Stomach (tissue), 9 donors: ENCODE data around the gene BTNL9. TPM values are rescaled to one million over a fixed set of nuclear protein-coding genes. Genes with fewer than 3 reads are reported as not detected.
"Not testable (repeated sequence)": the region's sequence is repeated elsewhere in the genome, so short reads cannot be mapped to it uniquely, and the experiment has no call there.

Source experiments
- DNase-seq, 2 donors: peaks; one replicate each; pipeline versions ENCODE4 v3.0.0 to v3.0.0-alpha.2; 2013 to 2019
- H3K27ac ChIP-seq, 5 donors: fragments of 200-600 bp in 4 of 5; sonication (generic) in 4 of 5; one replicate each; pipeline ENCODE4 v1.5.1; 2013 to 2019; ENCODE audit warnings: mild to moderate bottlenecking in 1 of 5, moderate library complexity in 1 of 5
- H3K27me3 ChIP-seq, 3 donors: fragments of 200-600 bp; sonication (generic); one replicate each; pipeline ENCODE4 v1.5.1; 2017 to 2019; ENCODE audit warnings: mixed run types in 1 of 3
- H3K36me3 ChIP-seq, 4 donors: fragments of 200-600 bp; sonication (generic); 1 replicate in 3 of 4; 2 replicates in 1 of 4; pipeline ENCODE4 v1.5.1; 2016 to 2019
- H3K4me1 ChIP-seq, 4 donors: fragments of 200-600 bp; sonication (generic); one replicate each; pipeline ENCODE4 v1.5.1; 2016 to 2019
- H3K4me3 ChIP-seq, 4 donors: fragments of 200-600 bp; sonication (generic) in 3 of 4; one replicate each; pipeline ENCODE4 v1.5.1; 2016 to 2019; ENCODE audit warnings: mild to moderate bottlenecking in 1 of 4
- H3K9me3 ChIP-seq, 4 donors: fragments of 200-600 bp; sonication (generic); one replicate each; pipeline ENCODE4 v1.5.1; 2016 to 2019
- EP300 ChIP-seq: sonication (generic); formaldehyde crosslinking; IDR thresholded peaks from one replicate; pipeline ENCODE4 v1.6.1; 2017; ENCODE audit warnings: antibody characterized with exemption
- POLR2A ChIP-seq, 4 donors: fragments of 450-650 bp; IDR thresholded peaks; one replicate each; pipeline ENCODE4 v1.6.1; 2016; ENCODE audit warnings: antibody characterized with exemption in 4 of 4, control low read depth in 2 of 4, mild to moderate bottlenecking in 1 of 4, moderate library complexity in 1 of 4
- POLR2AphosphoS5 ChIP-seq, 3 donors: sonication (generic); formaldehyde crosslinking; IDR thresholded peaks; one replicate each; pipeline ENCODE4 v1.6.1; 2016; ENCODE audit warnings: antibody characterized with exemption in 3 of 3
- WGBS, 5 donors: extraction: QIAGEN DNeasy Blood & Tissue Kit in 3 of 5; methylation state at CpG; one replicate each; pipeline versions ENCODE4 v1.1.5 to v1.1.7; 2013 to 2018; 5-methylcytosine and 5-hydroxymethylcytosine counted together
- intact Hi-C: fragments of 100-400 bp; cut with DNase I; formaldehyde crosslinking; loops from one replicate; pipeline ENCODE4 v1.15.1; 2023; ENCODE audit warnings: low total_unique reads
- polyA plus RNA-seq, 3 donors: library from polyadenylated mRNA; stranded (reverse); fragments of 200-250 nt; gene quantifications; one replicate each; pipeline ENCODE4 v1.2.3, GENCODE V29; 2013
- total RNA-seq, 5 donors: library from RNA; depleted of rRNA; stranded (reverse); fragments of >200 nt; gene quantifications; one replicate each; pipeline versions ENCODE4 v1.1.0 to v1.2.3, GENCODE V29; 2014 to 2016
- TF ChIP-seq, protein P1 (sequence below), 7 experiments: fragments of 450-650 bp in 4 of 7; fragments of 200-600 bp in 3 of 7; sonication (generic) in 3 of 7; IDR thresholded peaks; one replicate each; pipeline ENCODE4 v1.5.1; 2016 to 2019; ENCODE audit warnings: antibody characterized with exemption in 7 of 7, control low read depth in 2 of 7, mild to moderate bottlenecking in 1 of 7
- donor health status: healthy with polysubstance abuse.
- donor health status: Bipolar disorder and iron deficiency.
- donor health status: healthy.

Gene BTNL9
- total and polyA plus RNA-seq, 8 donors = 3.5 to 108 (median 10.7) TPM

- Histone ChIP-seq H3K27ac (no peak overlapping the region), H3K27me3 (peaks cover 0 to 50% (median 0%) of the 10 kb centered on the region in 3 donors), H3K4me3 (no peak overlapping the region), H3K9me3 (no peaks in the 10 kb centered on the region), H3K36me3 (no peaks in the 10 kb centered on the region), H3K4me1 (no peaks in the 10 kb centered on the region)
- DNase-seq = no peak
- WGBS, 5 donors = 52 to 58% (median 55%) methylated on average over 10 of the region's 10 CpGs
- TF ChIP-seq EP300 (no peak), POLR2AphosphoS5 (IDR thresholded peaks at IDR 0.05) (no peak), POLR2A (IDR thresholded peaks at IDR 0.05) (no peak)
- TF ChIP-seq, protein P1, sequence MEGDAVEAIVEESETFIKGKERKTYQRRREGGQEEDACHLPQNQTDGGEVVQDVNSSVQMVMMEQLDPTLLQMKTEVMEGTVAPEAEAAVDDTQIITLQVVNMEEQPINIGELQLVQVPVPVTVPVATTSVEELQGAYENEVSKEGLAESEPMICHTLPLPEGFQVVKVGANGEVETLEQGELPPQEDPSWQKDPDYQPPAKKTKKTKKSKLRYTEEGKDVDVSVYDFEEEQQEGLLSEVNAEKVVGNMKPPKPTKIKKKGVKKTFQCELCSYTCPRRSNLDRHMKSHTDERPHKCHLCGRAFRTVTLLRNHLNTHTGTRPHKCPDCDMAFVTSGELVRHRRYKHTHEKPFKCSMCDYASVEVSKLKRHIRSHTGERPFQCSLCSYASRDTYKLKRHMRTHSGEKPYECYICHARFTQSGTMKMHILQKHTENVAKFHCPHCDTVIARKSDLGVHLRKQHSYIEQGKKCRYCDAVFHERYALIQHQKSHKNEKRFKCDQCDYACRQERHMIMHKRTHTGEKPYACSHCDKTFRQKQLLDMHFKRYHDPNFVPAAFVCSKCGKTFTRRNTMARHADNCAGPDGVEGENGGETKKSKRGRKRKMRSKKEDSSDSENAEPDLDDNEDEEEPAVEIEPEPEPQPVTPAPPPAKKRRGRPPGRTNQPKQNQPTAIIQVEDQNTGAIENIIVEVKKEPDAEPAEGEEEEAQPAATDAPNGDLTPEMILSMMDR (IDR thresholded peaks at IDR 0.05) = no peak
- intact Hi-C loops = no loop called here
These were observed 48.2 kb downstream of the BTNL9 start for GRCh38 chr5:181088289-181088688.

DNA sequence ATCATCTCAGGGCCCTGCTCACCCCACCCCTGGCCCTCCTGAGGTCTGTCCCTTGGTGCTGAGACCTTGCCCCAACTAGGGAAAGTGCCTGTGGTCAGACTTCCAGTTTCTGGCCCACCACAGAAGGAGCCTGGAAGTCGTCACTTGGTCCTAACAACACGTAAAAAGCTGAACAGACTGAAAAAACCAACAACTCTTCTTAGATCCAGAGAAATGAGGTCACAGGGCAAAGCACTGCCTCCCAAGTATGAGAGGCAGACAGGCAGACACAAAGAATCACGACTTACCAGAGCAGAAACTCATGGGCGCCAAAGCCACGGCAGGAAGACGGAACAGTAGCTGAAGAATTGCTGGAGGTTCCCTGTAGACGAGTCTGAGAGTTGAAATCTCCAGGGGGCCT is 52.4 kb downstream of the BTNL9 start:
- no peaks in the 10 kb centered on the region for H3K9me3 ChIP-seq
- H3K4me1 ChIP-seq = no peaks in the 10 kb centered on the region
- no peak overlapping the region for H3K4me3 ChIP-seq
- H3K27ac ChIP-seq = no peak overlapping the region
- TF ChIP-seq EP300 (no peak), POLR2AphosphoS5 (IDR thresholded peaks at IDR 0.05) (no peak), POLR2A (IDR thresholded peaks at IDR 0.05) (no peak)
- TF ChIP-seq, protein P1 (IDR thresholded peaks at IDR 0.05) = no peak
- no peak for DNase-seq
- no peaks in the 10 kb centered on the region for H3K36me3 ChIP-seq
- peaks cover 0 to 29% (median 0%) of the 10 kb centered on the region in 3 donors for H3K27me3 ChIP-seq
- intact Hi-C loops = no loop called here
- WGBS, 5 donors = 61 to 74% (median 66%) methylated on average over 7 of the region's 7 CpGs

DNA sequence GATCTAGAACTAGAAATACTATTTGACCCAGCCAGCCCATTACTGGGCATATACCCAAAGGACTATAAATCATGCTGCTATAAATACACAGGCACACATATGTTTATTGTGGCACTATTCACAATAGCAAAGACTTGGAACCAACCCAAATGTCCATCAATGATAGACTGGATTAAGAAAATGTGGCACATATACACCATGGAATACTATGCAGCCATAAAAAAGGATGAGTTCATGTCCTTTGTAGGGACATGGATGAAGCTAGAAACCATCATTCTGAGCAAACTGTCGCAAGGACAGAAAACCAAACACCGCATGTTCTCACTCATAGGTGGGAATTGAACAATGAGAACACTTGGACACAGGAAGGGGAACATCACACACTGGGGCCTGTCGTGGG is 55.1 kb downstream of the BTNL9 start:
- H3K27me3 ChIP-seq = peaks cover 9 to 50% (median 14%) of the 10 kb centered on the region in 3 donors
- WGBS, 5 donors = 11 to 100% (median 76%) methylated on average over 1 to 3 of the region's 3 CpGs
- H3K4me3 ChIP-seq, H3K27ac ChIP-seq, DNase-seq, intact Hi-C loops, H3K9me3 ChIP-seq, H3K36me3 ChIP-seq, H3K4me1 ChIP-seq: not testable (repeated sequence)

- WGBS, 5 donors = no CpG with 5 or more reads among the region's 26 CpGs
- H3K27ac ChIP-seq, DNase-seq, H3K4me1 ChIP-seq, H3K36me3 ChIP-seq, H3K4me3 ChIP-seq, H3K9me3 ChIP-seq, intact Hi-C loops: not testable (repeated sequence)
- peaks cover 9 to 58% (median 19%) of the 10 kb centered on the region in 3 donors for H3K27me3 ChIP-seq
These were observed 56.8 kb downstream of the BTNL9 start for GRCh38 chr5:181096721-181097382.

DNA sequence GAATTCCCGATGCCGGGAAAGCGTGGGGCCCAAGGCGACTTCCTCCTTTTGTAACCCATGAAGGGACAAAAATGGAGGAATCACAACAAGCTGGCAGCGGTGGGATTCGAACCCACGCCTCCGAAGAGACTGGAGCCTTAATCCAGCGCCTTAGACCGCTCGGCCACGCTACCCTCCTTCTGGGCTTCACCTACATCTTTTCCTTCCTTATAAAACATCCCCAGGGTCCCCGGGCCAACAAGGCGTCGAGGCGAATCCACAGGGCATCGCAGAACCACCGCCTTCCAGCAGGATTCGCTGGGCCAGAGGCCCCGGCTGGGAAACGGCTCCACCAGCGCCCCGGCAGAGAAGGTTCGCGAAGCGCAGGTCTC is 57.3 kb downstream of the BTNL9 start:
- H3K4me3 ChIP-seq, intact Hi-C loops, H3K27ac ChIP-seq, DNase-seq, H3K36me3 ChIP-seq, H3K9me3 ChIP-seq, H3K4me1 ChIP-seq: not testable (repeated sequence)
- peaks cover 9 to 53% (median 19%) of the 10 kb centered on the region in 3 donors for H3K27me3 ChIP-seq
- no CpG with 5 or more reads among the region's 26 CpGs for WGBS, 5 donors

DNA sequence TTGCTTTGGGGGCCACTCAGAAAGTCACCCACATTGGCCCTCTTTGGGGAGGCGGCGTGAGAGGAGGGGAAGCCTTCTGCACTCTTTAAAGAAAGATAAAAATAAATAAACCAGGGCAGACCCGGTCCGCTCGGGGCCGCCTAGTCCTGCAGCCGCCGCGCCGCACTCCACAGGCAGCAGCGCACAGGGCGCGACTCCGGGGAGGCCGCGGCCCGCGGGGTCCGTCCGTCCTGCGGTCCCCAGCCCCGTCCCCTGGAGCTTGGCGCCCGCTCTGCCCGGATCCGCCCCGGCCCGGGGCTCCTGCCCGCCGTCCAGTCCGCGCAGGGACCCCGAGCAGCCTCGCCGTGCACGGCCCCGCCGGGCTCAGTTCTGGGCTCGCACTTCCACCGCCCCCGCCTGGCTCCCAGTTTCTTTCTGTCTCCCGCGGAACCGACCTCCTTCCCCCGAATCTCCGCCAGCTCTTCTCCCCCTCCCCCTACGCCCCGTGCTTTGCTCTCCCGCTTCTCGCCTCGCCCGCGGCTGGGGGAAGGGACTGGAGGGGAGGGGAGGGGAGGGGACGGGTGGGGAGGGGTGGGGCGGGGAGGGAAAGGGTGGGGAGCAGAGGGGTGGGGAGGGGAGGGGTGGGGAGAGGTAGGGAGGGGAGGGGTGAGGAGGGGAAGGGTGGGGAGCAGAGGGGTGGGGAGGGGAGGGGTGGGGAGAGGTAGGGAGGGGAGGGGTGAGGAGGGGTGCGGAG is 57.9 kb downstream of the BTNL9 start:
- H3K27me3 ChIP-seq = peaks cover 9 to 47% (median 19%) of the 10 kb centered on the region in 3 donors
- H3K36me3 ChIP-seq, H3K9me3 ChIP-seq, H3K4me3 ChIP-seq, DNase-seq, H3K4me1 ChIP-seq, intact Hi-C loops, H3K27ac ChIP-seq: not testable (repeated sequence)
- WGBS, 5 donors = no CpG with 5 or more reads among the region's 56 CpGs
